ENCODE measurements around the gene NKTR.

The NKTR gene

DNA sequence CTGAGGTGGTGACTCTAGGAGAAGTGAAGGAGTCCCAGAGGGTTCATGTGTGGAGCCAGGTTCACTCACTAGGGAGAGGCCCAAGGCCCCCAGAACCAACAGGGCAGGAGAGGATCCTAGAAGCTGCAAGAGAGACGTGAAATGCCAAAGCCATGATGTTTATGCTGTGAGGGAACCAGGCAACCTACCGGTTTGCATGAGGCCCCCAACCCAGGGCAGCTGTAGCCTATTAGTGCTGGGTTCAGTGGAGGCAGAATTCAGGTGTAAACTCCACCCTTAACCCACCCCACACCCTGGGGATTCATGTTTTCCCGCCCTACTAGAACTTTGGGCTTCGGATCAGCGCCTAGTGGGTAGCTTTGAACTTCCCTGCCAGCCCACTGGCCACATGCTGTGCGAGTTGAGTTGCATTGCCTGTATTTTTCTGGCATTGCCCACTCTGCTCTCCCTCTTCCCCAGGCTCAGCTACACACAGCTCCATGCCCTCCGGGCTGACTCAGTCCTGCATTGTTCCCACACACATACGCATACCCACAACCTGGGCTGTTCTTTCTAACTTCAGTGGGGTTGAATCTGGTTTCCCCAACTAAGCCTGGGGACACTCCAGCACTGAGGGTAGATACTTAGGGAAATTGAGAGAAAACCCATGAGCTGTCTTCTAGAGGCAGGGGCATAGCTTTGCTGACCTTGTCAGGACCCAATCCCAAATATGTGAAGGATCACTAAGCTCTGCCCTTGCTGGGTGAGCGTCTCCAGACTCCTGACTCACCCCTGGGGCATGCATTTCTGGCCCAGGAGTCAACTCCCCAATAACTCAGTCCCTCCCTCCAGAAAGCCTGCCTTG is 51.0 kb downstream of the NKTR start:
- DNase-seq (ENCODE audit: low read depth), result peak; percentile 70

DNA sequence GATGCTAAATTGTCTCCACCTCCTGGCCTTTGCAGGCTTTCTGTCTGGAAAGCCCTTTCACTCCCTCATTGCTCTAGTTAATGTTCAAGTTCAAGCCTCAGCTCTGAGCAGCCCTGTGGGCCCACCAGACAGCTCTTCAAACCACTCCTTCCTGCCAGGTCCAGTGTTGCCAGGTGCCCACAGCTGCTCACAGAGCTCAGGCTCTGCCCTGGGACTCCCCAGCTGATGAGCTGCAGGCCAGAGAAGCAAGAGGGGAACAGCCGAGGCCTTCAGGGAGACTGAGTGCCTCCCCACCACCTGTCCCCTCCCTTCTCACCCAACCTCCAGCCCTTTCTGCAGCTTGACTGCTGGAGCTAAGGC is 51.7 kb downstream of the NKTR start:
- DNase-seq (ENCODE audit: low read depth), result no peak

DNA sequence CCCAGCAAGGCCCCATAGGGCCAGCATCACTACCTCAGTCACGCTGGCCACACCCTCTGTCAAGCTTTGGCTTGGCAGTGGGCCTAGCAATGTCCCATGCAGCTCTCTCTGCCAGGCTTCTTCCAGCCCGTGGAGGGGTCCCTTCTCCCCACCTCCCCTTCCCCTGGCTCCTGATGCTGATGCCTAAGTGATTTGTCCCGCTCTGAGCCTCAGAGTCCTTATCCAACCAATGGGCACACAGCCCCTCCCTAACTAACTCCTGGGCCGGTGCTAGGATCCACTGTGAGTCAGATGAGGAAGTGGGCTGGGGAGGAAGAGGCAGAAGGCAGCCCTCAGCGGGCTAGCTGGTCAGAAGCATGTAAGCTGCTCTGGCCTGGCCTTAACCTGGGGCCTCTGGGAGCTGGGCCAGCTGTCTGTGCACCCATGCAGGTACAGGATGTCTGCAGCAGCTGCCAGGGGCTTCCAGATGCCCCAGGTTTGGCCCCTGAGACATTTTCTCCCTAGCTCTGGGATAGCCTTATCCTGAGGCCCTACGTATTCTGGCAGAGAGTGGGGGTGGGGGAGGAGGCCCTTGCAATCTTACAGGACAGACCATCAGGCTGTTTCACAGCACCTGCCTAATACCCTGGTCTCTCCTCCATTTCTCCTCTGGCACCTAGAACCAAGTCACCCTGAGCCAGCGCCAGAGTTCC is 52.3 kb downstream of the NKTR start:
- peak; percentile 78 for DNase-seq (ENCODE audit: low read depth)

DNA sequence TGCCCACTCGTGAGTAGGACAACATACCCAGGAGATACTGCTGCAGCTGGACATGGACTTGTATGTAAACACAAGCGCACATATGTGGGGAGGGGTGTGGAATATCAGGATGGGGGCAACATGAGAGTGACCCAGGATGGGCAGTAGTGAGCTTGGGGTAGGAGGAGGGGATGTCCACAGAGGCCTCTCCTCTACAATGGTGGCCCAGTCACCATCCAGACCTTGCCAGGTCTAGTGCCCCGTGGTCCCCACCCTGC is 52.7 kb downstream of the NKTR start:
- no peak for DNase-seq (ENCODE audit: low read depth)

DNA sequence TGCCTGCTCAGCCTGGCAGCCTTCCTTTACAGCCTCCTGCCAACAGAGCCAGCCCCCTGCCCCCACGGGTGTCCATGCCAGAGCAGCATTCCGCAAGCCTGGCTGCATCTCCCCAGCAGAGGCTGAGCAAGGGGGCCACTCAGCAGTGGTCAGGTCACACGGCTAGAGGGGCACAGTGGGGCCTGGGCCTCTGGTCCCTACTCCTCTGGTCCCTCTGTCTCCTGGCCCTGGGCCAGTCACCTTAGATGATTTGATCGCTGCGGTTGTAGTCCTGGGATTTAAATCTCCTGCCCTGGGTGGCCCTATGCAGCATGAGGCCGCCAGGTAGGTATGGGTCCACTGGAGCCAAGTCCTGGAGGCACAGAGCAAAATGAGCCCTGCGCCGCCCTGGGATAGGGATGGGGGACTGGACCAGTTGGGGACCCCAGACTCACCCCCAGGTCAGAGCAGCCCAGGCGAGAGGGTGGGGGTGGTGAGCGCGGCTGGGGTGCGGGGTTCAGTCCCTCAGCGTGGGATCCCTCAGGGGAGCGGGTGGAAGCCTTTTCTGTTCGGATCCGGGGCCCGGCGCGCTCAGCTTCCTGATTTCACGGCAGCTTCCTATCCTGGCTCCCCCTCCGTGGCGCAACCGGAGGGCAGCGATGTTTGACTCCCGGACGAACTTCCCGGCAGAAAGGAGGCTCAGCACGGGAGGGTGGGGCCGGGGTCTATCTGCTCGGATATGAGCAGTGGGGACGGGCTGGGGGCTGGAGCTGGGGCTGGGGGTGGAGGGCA is 53.3 kb downstream of the NKTR start, which contains the start of gene ZBTB47:
TSS of gene ZBTB47 (plus strand) at position 138 of the 771 bp plus-strand sequence. CDS start 4,659 bp downstream, outside the sequence.
- no peak for DNase-seq (ENCODE audit: low read depth)

DNA sequence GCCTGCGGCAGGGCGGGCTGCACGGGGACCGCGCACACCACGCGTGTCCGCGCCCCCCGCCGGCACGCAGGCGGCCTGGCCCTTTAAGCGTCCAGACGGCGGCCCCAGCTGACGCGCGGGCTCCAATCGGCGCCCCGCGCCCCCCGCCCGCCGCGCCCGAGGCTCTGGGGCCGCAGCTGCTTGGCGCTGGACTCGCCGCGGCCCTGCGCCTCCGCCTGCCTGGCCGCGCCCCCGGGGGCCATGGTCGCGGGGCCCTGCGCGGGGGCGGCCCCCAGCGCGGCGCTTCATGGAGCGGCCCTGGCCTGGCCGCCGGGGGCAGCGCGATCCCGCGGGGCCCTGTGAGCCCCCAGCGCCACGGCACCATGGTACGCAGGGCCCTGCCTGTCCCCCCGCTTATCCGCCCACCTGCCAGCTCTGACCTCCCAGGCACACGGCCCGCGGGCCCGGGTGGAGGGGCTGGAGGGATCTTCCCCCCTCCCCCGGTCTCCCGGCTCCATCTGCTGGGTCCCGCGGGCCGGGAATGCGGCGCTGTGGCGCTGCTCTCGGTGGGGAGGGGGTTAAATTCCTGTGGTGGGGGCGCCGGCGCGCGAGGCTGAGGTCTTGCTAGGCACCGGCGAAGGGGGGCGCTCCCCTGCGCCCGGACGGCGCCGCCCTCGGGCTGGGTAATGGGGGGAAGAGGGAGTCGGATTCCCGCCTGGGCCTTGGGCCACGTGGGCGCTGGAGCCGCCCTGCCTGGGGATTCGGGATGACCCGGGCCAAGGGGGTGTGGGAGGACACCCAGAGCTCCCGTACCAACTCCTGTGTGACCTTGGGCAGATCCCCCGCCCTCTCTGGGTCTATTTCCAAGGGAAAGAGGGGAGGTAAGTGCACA is 54.1 kb downstream of the NKTR start:
- no peak for DNase-seq (ENCODE audit: low read depth)

DNA sequence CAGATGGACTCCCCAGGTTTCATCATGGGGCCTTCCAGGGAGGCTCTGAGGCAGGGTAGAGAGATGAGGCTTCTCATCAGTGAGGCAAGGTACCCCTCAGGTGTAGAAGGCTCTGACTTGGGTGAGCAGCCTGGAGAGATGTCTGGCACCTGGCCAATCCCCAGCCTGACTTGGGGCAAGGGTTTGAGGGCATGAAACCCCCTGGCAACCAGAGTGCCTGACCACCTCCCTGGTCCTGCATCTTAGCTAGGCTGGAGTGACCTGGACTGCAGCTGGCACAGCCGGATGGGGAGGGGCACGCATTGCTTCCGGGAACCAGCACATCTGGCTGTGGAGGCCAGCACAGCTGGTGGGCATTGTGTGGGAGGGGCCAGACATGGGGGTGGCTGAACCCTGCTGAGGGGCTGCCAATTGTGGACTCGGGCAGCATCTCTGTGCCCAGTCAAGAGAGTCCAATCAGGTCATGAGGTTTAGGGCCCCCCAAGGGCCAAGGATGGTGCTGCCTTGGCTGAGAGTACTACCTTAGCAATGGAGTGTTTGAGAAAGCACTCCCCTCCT is 54.9 kb downstream of the NKTR start:
- DNase-seq (ENCODE audit: low read depth), result no peak

DNA sequence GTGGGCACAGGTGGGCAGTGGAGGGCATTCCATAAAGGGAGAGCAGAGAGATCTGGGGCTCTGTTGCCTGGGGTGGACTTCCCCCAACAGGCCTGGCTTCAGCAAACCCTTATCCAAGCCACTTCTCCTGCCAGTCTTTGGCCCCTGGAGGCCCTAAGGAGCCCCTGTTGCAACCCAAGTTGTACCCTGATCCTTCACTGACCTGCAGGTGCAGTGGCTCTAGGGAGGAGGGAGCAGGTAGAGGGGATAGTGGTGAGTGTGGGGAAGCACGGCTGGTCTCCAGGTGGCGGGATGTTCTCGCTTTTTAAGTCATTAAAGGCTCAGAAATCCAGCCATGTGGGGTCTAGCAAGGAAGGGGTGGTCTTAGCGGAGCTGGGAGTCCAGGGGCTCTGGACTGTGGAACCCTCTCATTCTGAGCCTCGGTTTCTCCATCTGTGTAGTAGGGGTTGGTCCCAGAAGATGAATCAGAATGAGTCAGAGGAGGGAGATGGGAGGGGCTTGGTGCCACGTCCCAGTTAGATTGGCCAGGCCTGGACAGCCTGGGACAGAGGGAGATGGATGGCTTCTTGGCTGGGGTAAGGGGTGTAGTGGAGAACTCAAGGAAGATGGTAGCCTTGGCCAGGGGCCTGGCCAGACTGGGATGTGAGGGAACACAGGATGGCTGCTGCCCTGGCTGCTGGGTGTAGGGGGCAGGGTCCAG is 55.6 kb downstream of the NKTR start:
- DNase-seq (ENCODE audit: low read depth), result no peak

DNA sequence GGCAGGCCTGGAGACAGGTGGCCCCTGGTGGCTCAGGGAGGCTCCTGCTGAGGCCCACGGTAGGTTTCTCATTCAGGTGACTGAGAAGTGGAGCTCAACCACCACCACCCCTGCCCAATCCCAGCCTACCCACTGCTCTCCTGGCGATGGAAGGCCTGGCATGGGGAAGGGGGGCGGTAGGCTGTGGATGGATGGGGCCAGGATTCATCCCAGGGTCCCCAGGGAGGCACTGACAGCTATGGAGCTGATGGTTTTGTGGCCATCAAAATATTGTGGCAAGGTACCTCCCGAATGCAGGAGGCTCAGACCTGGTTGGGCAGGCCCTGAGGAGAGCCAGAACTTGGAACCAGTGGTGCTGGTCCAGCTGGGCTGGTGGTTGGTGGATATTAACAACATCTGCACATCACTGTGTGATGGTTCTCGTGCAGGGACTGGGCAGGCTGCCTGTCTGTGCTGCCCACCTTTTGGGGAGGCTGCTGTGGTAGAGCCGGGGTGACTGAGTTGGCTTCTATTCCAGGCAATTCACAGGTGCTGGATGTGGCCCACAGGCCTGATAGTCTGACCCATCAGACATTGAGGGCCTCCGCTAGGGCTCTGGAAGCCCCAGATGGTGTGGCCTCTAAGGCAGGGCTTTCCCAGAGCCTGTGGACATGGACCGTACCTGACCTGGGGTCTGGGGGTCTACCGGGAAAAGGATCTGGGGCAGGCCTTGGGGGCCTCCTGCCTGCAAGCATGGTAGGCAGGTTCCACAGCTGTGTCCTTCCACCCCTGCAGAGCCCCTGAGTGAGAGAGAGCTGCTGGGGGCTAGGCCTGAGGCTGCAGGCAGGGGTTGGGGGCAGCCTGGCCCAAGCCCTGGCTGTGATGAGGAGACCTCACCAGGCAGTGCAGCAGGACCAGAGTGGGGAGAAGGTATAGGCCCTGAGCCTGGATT is 56.5 kb downstream of the NKTR start:
- no peak for DNase-seq (ENCODE audit: low read depth)

DNA sequence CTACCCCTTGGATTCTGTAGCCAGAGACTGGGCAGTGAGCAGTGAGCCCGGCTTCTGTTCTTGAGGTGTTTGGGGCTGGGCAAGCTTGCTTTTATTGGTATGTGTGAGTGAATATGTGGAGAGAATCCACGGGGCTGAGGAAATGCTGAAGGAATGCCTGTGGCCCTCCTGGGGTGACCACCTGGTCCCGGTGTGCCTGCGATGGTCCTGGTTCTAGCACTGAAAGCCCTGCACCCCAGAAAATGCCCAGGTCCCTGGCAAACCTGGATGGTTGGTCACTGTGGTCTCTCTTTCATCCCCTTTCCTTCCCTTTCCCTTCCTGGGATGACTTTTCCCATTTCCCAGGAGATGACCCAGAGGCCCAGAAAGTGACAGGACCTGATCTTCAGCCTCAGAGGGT is 57.2 kb downstream of the NKTR start:
- DNase-seq (ENCODE audit: low read depth), result no peak

DNA sequence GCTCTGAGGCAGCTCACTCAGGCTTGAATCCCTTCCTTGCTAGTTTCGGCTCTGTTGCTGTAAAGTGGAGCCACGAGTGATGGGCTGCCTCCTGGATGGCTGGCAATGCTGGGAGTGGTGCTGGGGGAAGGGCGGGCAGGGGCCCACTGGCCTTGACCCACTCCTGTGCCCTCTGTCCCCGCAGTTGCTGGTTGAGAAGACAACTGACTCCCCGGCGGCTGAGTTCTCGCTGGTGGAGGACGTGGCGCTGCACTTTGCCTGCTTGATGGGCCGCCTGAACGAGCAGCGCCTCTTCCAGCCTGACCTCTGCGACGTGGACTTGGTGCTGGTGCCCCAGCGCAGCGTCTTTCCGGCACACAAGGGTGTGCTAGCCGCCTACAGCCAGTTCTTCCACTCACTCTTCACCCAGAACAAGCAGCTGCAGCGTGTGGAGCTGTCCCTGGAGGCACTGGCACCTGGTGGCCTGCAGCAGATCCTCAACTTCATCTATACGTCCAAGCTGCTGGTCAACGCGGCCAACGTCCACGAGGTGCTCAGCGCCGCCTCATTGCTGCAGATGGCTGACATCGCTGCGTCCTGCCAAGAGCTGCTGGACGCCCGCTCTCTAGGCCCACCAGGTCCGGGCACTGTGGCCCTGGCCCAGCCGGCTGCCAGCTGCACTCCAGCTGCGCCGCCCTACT is 57.7 kb downstream of the NKTR start:
- DNase-seq (ENCODE audit: low read depth), result no peak

DNA sequence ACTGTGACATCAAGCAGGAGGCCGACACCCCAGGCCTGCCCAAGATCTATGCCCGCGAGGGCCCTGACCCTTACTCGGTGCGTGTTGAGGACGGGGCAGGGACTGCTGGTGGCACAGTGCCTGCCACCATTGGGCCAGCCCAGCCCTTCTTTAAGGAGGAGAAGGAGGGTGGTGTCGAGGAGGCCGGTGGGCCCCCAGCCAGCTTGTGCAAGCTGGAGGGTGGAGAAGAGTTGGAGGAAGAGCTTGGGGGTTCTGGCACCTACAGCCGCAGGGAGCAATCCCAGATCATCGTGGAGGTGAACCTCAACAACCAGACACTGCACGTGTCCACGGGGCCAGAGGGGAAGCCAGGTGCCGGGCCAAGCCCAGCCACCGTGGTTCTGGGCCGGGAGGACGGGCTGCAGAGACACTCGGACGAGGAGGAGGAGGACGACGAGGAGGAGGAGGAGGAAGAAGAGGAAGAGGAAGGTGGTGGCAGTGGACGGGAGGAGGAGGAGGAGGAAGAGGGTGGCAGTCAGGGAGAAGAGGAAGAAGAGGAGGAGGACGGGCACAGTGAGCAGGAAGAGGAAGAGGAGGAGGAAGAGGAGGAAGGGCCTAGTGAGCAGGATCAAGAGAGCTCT is 58.4 kb downstream of the NKTR start:
- DNase-seq (ENCODE audit: low read depth), result no peak

DNA sequence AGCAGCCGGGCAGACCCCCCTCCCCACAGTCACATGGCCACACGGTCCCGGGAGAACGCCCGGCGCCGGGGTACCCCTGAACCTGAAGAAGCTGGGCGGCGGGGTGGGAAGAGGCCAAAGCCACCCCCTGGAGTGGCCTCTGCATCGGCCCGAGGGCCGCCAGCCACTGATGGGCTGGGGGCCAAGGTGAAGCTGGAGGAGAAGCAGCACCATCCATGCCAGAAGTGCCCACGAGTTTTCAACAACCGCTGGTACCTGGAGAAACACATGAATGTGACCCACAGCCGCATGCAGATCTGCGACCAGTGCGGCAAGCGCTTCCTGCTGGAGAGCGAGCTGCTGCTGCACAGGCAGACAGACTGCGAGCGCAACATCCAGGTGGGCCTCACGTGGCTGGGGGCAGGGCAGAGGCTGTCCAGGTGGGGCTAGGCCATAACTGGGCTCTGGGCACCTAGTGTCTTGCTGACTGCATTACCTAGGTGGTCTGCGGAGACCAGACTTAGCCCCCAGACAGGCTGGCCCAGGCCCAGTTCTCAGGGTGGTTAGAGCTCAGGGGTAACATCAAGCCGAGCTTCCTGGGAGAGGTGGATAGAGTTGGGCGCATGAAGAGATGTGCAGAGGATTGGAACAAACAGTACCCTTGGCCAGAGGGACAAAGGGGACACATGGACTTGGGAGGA is 59.1 kb downstream of the NKTR start:
- DNase-seq (ENCODE audit: low read depth), result no peak

DNA sequence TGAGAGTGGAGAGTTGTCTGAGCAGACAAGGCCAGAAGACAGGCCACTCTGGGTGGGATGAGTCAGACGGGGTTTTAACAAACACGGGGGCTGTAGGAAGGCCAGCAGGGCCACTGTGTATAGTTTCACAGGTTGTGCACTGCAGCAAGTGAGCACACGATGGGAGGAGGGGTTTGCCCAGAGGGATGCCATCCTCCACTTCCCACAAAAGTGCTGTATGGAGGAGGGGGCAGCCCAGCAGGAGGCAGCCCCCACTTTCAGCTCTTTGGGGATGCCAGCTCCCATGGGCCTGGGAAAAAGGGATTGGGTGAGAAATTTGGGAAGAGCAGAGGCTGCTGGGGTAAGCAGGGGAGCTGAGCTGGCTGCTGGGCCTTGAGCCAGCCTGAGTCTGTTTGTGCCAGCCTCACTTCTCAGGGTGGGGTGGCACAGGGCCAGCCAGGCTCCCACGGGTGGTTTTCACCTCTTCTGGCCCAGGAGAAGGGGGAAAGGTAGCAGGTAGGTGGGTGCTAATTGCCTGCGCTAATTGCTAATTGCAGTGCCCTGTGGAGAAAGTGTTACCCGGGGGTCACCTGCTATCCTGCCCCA is 59.7 kb downstream of the NKTR start:
- DNase-seq (ENCODE audit: low read depth), result no peak

DNA sequence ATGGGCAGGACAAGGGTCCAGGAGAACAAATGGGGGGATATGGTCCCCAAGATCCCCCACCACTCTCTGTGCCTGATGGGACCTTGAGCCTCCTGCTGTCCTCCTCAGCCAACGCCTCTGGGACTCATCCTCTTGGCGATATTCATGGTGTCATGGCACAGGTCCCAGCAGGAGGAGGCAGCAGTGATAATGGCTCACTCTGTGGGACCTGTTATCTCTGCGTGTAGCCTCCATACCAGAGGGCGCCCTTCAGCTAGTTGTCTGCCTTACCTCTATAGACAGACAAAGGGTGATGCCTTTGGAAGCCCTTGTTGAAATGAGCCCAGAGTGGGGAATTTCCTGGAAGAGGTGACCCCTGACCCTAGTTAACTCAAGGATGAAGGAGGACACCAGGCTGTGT is 60.4 kb downstream of the NKTR start:
- no peak for DNase-seq (ENCODE audit: low read depth)

DNA sequence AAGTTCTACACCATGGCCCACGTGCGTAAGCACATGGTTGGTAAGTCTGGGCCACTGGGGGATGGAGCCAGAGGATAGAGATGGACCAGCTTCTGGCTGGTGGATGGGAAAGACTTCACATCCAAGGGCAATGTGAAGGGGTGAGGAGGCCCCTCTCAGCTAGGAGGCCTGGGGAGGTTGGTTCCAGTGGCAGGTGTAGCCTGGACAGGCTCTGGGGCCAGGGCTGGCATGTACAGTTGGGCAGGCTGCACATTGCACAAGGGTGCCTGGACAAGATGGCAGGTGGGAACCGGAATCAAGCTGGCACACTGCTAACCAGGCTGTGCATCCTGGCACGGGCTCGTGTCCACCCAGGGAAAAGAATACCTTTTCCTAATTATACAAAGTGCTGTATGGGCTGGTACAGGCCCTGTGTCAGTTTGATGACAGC is 61.1 kb downstream of the NKTR start:
- no peak for DNase-seq (ENCODE audit: low read depth)

DNA sequence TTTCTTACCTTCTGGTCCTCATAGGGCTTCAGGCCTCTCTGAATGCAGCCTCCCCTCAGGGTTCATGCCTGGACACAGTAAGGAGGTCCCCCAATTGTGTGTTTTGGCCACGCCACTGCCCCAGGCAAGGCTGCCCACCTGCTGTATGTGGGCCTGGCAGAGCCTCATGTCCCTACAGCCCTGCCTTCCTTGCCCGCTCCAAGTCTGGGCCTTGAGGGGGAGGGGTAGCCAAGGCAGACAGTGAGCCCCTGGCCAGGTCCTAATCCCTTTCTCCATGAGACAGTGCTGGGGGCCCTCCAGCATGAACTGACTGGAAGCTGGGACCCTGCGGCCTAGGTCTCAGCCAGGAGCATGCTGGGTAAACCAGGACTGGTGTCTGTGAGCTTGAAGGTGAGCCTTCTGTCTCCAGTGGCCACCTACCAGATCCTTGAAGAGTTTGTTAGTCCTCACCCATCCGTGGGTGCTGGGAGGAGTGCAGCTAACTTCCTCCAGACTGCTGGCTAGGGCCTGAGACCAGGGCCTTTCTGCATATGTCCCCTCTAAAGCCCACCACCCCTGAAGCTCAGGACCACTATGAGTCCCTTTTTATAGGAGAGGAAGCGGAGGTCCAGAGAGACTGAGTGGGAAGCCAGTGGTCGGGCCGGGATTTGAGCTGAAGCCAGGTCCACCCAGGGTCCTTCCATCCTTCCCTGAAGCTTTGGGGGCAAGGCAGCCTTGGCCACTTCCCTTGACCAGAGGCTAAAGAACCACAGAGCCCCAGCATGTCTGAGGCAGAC is 61.7 kb downstream of the NKTR start:
- no peak for DNase-seq (ENCODE audit: low read depth)

All from HS-5 (cell line).